Activated naive CD8-positive, alpha-beta T cell treated with anti-CD3 and anti-CD28 coated beads, Interleukin-2, amount 50 U/mL, for 16 hours (primary cell): ENCODE data around the gene ABI3.
"Not testable (repeated sequence)": the region's sequence is repeated elsewhere in the genome, so short reads cannot be mapped to it uniquely, and the experiment has no call there.

Experiments used
- DNase-seq: peaks from one replicate; pipeline ENCODE4 v3.0.0-alpha.2; 2020; ENCODE audit warnings: low read depth, low spot score

ABI3 gene

GRCh38 chr17:49252148-49252695 is 41.7 kb downstream of the ABI3 start:
- no peak for DNase-seq

- no peak for DNase-seq
These were observed 43.6 kb downstream of the ABI3 start for GRCh38 chr17:49254066-49254465.

GRCh38 chr17:49255125-49255524 is 44.6 kb downstream of the ABI3 start:
- DNase-seq = no peak

- DNase-seq = no peak
These were observed 47.9 kb downstream of the ABI3 start for GRCh38 chr17:49258394-49258793.

- no peak for DNase-seq
These were observed 49.1 kb downstream of the ABI3 start for GRCh38 chr17:49259663-49260010.

GRCh38 chr17:49260011-49260816 is 49.7 kb downstream of the ABI3 start:
- DNase-seq = no peak

GRCh38 chr17:49260817-49261291 is 50.3 kb downstream of the ABI3 start:
- DNase-seq = no peak

- not testable (repeated sequence) for DNase-seq
These were observed 51.0 kb downstream of the ABI3 start for GRCh38 chr17:49261540-49261939.

- no peak for DNase-seq
These were observed 55.7 kb downstream of the ABI3 start for GRCh38 chr17:49266233-49266632.

- DNase-seq = no peak
These were observed 57.4 kb downstream of the ABI3 start for GRCh38 chr17:49267912-49268311.

GRCh38 chr17:49269356-49269755 is 58.8 kb downstream of the ABI3 start:
- DNase-seq = no peak
